Measurements from ENCODE around the gene PRKAG2. TPM values are rescaled to one million over a fixed set of nuclear protein-coding genes. Genes with fewer than 3 reads are reported as not detected.
"Not testable (repeated sequence)": the region's sequence is repeated elsewhere in the genome, so short reads cannot be mapped to it uniquely, and the experiment has no call there.

The PRKAG2 gene
- polyA plus RNA-seq, 1 donor = 12.3 TPM

GRCh38 chr7:151590850-151591771 is 285.8 kb downstream of the PRKAG2 start:
- no peak for DNase-seq (ENCODE audit: low read depth)

- no peak for DNase-seq (ENCODE audit: low read depth)
Observed at GRCh38 chr7:151590071-151590849, 286.7 kb downstream of the PRKAG2 start.

GRCh38 chr7:151588982-151589381 is 287.9 kb downstream of the PRKAG2 start:
- DNase-seq (ENCODE audit: low read depth) = no peak

GRCh38 chr7:151586531-151587260 is 290.2 kb downstream of the PRKAG2 start:
- no peak for DNase-seq (ENCODE audit: low read depth)

GRCh38 chr7:151585744-151586393 is 291.0 kb downstream of the PRKAG2 start:
- DNase-seq (ENCODE audit: low read depth) = no peak

- no peak for DNase-seq (ENCODE audit: low read depth)
Observed at GRCh38 chr7:151581741-151582140, 295.2 kb downstream of the PRKAG2 start.

GRCh38 chr7:151579644-151580043 is 297.3 kb downstream of the PRKAG2 start:
- no peak for DNase-seq (ENCODE audit: low read depth)

- DNase-seq (ENCODE audit: low read depth) = no peak
Observed at GRCh38 chr7:151575410-151575809, 301.5 kb downstream of the PRKAG2 start.

GRCh38 chr7:151573046-151573445 is 303.9 kb downstream of the PRKAG2 start:
- not testable (repeated sequence) for DNase-seq (ENCODE audit: low read depth)

GRCh38 chr7:151572136-151572535 is 304.8 kb downstream of the PRKAG2 start:
- DNase-seq (ENCODE audit: low read depth) = no peak

- DNase-seq (ENCODE audit: low read depth) = no peak
Observed at GRCh38 chr7:151571471-151571870, 305.4 kb downstream of the PRKAG2 start.

GRCh38 chr7:151570366-151570915 is 306.5 kb downstream of the PRKAG2 start:
- peak; percentile 13 for DNase-seq (ENCODE audit: low read depth)

GRCh38 chr7:151568956-151569940 is 307.7 kb downstream of the PRKAG2 start:
- no peak for DNase-seq (ENCODE audit: low read depth)

GRCh38 chr7:151566897-151567320 is 310.0 kb downstream of the PRKAG2 start:
- DNase-seq (ENCODE audit: low read depth) = peak; percentile 19

- no peak for DNase-seq (ENCODE audit: low read depth)
Observed at GRCh38 chr7:151565541-151565940, 311.4 kb downstream of the PRKAG2 start.

- no peak for DNase-seq (ENCODE audit: low read depth)
Observed at GRCh38 chr7:151560243-151560642, 316.7 kb downstream of the PRKAG2 start.

GRCh38 chr7:151559557-151560183 is 317.2 kb downstream of the PRKAG2 start:
- DNase-seq (ENCODE audit: low read depth) = no peak

GRCh38 chr7:151558575-151558974 is 318.3 kb downstream of the PRKAG2 start:
- no peak for DNase-seq (ENCODE audit: low read depth)

- DNase-seq (ENCODE audit: low read depth) = no peak
Observed at GRCh38 chr7:151556592-151556991, 320.3 kb downstream of the PRKAG2 start.

All from forelimb muscle (tissue), 1 donor.